Inferior parietal cortex (tissue), 1 donor: ENCODE measurements around the gene OR1C1.
"Not testable (repeated sequence)": the region's sequence is repeated elsewhere in the genome, so short reads cannot be mapped to it uniquely, and the experiment has no call there.

Source experiments
- DNase-seq: peaks from one replicate; pipeline ENCODE4 v3.0.0-alpha.2; 2016; ENCODE audit errors: extremely low spot score

Gene OR1C1, protein sequence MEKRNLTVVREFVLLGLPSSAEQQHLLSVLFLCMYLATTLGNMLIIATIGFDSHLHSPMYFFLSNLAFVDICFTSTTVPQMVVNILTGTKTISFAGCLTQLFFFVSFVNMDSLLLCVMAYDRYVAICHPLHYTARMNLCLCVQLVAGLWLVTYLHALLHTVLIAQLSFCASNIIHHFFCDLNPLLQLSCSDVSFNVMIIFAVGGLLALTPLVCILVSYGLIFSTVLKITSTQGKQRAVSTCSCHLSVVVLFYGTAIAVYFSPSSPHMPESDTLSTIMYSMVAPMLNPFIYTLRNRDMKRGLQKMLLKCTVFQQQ

GRCh38 chr1:247760456-247760855 is at the start of gene OR1C1:
TSS of gene OR1C1 (minus strand) at chr1:247760556. CDS start at chr1:247758406, 2,150 bp downstream.
- DNase-seq = no peak

DNA sequence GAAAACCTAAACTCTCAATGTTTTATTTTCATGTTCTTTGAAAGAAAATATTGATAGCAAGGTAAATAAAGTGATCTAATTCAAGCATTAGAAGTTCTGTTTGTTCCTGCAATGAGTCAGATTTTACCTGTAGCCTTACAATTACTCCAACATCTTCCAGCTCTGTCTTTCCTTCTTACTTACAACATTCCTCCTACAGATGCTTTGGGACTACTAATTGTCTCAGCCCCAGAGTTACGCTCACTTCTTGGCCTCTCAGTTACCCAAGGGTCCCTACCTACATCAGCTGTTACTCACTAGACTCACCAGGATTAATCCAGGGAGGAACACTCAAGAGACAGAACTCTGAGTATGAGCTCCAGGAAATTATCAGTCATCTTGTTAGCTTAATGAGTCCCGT is 37.2 kb upstream of the OR1C1 start:
- no peak for DNase-seq

- no peak for DNase-seq
Observed at GRCh38 chr1:247769603-247770002, 9.2 kb upstream of the OR1C1 start.

DNA sequence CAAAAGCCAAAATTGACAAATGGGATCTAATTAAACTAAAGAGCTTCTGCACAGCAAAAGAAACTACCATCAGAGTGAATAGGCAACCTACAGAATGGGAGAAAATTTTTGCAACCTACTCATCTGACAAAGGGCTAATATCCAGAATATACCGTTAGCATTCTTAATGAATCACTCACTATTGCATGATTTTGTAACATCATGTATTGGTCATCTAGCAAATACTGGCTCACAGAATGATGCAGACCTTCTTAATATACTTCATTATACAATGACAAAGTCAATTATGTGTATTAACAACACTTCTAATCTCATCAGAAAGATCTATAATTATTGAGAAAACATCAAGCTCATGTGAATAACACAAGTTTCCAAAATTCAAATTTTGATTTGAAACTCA is 6.0 kb downstream of the OR1C1 start:
- not testable (repeated sequence) for DNase-seq

GRCh38 chr1:247749870-247750269 is 10.5 kb downstream of the OR1C1 start:
- no peak for DNase-seq

GRCh38 chr1:247748041-247748440 is 12.3 kb downstream of the OR1C1 start, which contains the start of gene OR14A2:
TSS of gene OR14A2 (minus strand) at chr1:247748141.
- no peak for DNase-seq

DNA sequence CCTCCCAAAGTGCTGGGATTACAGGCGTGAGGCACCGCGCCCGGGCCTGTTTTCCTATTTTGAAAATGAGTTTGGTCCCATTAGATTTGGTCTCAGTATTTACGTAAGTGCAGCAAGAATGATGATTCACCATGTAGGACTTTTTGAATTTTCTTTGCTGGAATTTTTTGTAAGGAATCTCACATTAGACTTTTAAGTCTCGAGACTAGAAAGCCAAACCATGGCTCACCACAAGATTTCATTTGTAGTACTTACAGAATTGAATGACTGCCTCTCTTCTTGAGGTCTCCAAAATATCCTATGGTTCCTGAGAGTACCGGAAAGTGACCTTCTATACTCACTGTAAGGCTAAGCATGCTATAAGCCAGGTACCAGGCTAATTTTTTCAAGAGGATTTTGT is 12.7 kb downstream of the OR1C1 start:
- no peak for DNase-seq

DNA sequence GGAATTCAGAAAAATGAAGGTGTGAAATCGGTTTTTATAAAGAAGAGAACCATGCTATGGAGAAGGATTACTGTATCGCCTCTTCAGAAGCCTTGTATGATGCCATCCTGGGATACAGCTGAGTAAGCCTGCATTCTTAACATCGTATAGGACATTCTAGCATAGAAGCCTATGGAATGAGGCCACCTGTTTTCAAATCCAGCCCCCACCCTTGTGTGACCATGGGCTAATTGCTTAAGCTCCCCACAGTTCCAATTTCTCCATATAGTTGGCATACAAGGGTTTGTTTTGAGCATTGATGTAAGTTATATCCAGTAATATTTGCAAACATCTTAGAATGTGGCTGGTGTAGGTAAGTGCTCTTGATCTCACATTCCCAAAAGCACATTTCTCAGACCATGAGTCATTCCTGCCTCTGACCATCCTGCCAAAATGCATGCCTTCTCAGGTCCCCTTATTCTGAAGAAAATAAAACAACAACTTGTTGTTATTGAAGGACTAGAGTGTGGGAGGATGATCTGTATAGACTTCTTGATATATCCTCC is 13.9 kb downstream of the OR1C1 start:
- no peak for DNase-seq

DNA sequence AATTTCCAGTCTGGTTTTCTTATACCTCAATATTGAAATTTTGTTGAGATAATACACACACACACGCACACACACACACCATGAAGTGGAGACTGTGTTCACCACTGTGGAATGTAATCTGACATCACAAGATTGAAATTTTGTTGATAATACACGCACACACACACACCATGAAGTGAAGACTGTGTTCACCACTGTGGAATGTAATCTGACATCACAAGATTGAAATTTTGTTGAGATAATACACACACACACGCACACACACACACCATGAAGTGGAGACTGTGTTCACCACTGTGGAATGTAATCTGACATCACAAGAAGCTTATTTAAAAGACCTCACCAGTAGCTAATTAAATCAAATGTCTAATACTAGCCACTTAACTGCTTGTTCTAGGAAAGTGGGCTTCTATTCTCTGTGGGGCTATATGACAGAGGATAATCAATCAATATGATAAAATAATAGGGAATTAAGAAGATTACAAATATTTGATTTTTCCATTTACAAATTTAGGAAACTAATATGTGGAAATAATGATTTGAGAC is 18.1 kb downstream of the OR1C1 start:
- DNase-seq = not testable (repeated sequence)

DNA sequence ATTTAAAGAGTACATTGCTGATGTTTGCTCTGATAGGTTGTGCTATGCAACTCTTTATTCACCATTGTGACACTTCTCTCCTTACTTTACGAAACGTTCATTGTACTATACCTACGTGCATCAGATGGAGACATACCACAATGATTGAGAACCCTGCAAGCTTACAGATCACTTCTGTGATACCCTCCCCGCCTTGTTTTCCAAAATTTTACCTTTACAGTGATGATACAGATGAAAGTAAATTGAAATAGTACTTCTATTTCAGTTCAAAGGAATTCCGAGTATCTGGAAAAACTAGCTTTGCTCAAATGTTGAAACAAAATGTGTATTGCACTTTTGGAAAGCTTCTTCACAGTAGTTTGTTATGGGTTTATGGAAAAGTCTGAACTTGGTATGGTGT is 18.6 kb downstream of the OR1C1 start:
- no peak for DNase-seq

- DNase-seq = no peak
Observed at GRCh38 chr1:247740721-247741120, 19.6 kb downstream of the OR1C1 start.

GRCh38 chr1:247738315-247738714 is 22.0 kb downstream of the OR1C1 start, which contains the start of gene OR14K1:
TSS of gene OR14K1 (plus strand) at chr1:247738615. CDS start at chr1:247738615, 0 bp downstream.
- DNase-seq = no peak

GRCh38 chr1:247721222-247721621 is 39.1 kb downstream of the OR1C1 start:
- DNase-seq = no peak

DNA sequence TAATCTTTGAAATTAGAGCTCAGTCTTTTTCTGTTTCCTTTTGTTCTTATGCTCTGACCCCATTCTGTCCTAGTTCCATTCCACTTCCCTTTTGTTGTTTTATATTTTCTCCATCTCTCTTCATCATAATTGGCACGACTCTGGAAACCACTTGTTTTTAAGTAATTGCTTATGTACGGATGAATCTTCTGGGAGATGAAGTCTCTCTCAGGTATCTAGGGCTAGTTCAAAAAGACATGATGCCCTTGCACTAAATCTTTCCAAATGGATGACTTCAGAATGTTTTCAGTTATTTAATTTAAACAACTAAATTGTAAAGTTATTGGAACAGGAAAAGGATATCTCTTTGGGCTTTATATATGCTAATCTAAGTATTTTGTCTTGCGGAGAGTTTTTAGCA is 43.8 kb downstream of the OR1C1 start, which contains the start of gene OR6F1:
Gene OR6F1, minus strand, starts transcription at position 101 of the 400 bp plus-strand sequence. CDS start 3,891 bp downstream, outside the sequence.
- no peak for DNase-seq

GRCh38 chr1:247713753-247714152 is 46.6 kb downstream of the OR1C1 start:
- DNase-seq = no peak

- DNase-seq = not testable (repeated sequence)
Observed at GRCh38 chr1:247710681-247711080, 49.7 kb downstream of the OR1C1 start.
